DMS 273 (cell line): ENCODE data around the gene LATS2.
A peak's percentile ranks its signal among the peaks of the same experiment; 100 is the strongest.
"Not testable (repeated sequence)": the region's sequence is repeated elsewhere in the genome, so short reads cannot be mapped to it uniquely, and the experiment has no call there.

Experiments used
- DNase-seq: peaks from one replicate; lab custom pipeline; 2025; ENCODE audit not compliant: unreplicated experiment; lab: John Stamatoyannopoulos, UW

LATS2 gene

DNA sequence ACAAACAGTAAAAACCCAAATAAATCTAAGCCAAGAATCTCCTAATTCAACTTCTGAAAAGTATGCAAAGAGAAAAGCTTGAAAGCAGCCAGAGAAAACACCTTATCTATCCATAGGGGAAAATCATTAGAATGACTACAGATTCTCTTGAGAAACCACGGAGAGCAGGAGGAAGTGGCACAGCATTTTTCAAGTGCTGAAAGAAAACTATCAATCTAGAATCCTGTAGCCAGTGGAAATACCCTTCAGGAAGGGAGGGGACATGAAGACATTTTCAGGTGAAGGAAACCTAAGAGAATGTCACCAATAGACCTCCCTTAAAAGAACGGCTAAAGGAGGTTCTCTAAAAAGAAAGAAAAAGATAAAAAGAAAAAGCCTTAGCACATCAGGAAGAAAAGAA lies 92.6 kb downstream of the LATS2 start:
- DNase-seq, result no peak

DNA sequence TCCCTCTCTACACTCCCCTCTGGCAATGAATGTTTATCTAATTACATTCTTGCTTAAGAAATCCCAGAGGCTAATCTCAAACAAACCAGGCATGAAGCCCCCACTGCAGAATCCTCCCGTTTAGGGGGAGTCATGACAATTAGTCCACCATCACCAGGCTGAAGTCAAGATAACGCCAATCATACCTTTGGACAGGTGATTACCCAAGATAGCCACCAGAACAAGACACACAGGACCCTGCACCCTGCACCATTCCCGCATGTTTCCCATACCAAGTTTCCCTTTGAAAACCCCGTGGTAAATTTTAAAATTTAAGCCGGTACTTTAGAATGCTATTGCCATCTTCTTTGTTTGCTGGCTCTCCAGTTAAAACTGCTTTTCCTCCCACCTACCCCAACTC lies 94.0 kb downstream of the LATS2 start:
- no peak for DNase-seq

DNA sequence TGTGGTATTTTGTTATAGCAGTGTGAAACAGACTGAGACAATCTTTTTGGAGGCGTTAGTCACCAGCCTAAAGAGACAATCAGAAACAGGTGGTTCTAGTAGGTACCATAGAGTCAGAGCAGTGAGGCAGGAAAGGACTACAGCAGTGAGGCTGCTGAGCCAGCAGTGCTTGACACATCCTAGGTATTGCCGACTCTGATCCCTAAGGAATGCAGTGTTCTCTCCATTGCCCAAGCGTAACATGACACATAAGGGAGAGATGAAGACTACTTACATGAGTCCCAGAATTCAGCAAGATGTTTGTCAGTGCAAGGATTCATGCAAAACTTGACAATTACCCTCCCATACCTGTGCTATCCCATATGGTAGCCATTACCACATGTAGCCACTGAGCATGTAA lies 96.5 kb downstream of the LATS2 start:
- DNase-seq, result no peak

DNA sequence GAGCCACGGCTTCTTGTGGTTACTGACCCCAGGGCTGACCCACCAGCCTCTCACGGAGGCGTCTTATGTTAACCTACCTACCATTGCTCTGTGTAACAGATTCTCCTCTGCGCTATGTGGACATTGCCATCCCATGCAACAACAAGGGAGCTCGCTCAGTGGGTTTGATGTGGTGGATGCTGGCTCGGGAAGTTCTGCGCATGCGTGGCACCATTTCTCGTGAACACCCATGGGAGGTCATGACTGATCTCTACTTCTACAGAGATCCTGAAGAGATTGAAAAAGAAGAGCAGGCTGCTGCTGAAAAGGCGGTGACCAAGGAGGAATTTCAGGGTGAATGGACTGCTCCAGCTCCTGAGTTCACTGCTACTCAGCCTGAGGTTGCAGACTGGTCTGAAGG lies 99.7 kb downstream of the LATS2 start:
- not testable (repeated sequence) for DNase-seq

- peak; percentile 54 for DNase-seq
These were observed 100.6 kb downstream of the LATS2 start for GRCh38 chr13:20960663-20961309.

- not testable (repeated sequence) for DNase-seq
These were observed 104.3 kb downstream of the LATS2 start for GRCh38 chr13:20957049-20957620.

- no peak for DNase-seq
These were observed 105.9 kb downstream of the LATS2 start for GRCh38 chr13:20955496-20955895.

- no peak for DNase-seq
These were observed 108.0 kb downstream of the LATS2 start for GRCh38 chr13:20953245-20953931.

DNA sequence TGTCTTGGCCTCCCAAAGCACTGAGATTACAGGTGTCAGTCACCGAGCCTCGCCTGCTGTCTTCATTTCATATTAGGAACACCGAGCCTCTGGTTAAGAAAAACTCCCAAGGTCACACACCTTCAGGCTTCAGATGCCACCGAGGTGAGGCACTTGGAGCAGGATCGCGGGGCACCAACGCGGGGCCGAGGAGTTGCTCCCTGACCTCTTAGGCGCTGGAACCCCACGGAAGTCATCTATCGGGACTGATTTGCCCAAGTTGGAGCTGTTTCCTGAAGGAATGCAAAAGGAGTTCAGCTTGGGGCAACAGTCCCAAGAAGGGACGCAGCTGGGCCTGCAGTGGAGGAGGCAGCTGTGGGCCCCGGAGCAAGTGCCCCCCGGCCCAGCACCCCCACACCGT lies 108.5 kb downstream of the LATS2 start:
- DNase-seq, result no peak

- not testable (repeated sequence) for DNase-seq
These were observed 113.4 kb downstream of the LATS2 start for GRCh38 chr13:20948001-20948400.

GRCh38 chr13:20945952-20946383 lies 115.4 kb downstream of the LATS2 start:
- DNase-seq, result no peak

DNA sequence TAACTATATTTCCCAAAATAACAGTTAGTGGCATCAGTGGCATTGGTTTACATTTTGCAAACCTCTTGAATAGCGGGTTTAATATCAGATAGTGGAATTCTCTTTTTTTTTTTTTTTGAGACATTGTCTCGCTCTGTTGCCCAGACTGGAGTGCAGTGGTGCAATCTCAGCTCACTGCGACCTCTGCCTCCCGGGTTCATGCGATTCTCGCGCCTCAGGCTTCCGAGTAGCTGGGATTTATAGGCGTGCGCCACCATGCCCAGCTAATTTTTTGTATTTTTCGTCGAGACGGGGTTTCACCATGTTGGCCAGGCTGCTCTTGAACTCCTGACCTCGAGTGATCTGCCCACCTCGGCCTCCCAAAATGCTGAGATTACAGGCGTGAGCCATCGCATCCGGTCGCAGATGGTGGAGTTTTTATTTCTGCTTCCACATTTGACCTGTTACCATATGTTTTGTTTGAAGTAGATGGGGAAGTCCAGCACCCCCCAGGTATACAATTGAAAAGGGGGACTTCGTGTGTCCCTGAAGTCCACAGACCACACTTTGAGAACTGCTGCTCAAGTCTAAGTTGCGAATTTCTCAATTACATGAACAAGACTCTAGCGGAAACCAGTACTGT lies 118.3 kb downstream of the LATS2 start:
- no peak for DNase-seq

DNA sequence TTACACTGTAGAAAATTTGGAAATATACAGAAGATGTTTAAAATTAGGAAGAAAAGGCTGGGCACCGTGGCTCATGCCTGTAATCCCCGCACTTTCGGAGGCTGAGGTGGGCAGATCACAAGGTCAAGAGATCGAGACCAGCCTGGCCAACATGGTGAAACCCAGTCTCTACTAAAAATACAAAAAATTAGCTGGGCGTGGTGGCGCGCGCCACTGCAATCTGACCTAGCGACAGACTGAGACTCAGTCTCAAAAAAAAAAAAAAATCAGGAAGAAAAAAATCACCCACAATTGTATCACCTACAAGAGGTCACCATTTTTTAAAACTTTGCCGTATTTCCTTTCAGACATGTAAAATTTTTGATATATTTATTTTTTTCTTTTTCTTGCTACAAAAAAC lies 120.9 kb downstream of the LATS2 start:
- not testable (repeated sequence) for DNase-seq

- DNase-seq, result no peak
These were observed 121.3 kb downstream of the LATS2 start for GRCh38 chr13:20940083-20940482.

DNA sequence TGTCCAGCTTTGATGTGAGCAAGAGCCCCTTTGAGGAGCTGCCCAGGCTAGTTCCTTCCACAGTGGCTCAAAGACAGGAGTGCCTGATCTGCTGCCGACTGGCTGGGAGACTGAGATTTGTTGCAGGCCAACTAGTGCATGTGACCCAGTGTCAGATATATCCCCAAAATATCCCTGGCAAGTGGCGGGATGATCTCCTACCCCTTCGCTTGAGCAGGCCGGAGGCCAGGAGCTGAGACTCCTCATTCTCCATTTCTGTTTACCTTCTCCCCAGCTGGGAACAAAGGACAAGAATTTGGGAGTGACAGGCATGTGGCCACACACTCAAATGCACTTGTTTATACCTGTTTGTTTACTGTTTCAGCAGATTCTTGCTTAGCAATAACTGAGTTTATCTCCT lies 121.7 kb downstream of the LATS2 start:
- no peak for DNase-seq

DNA sequence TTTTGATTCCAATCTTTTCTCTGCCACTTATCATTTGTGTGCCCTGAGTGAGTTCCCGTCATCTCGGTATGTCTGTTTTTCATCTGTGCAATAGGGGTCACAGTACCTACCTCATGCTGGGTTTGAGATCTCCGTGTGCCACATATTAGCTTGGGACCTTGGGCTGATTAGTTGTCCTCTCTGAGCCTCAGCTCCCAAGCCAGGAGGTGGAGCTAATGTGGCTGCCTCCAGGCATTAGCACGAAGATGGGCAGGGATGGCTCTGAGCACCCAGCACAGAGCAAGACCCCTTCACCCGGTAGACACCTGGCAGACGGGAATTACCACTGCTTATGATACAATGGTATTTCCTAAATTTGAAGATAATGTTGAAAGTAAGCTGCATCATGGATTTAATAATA lies 123.1 kb downstream of the LATS2 start:
- no peak for DNase-seq

GRCh38 chr13:20927596-20928257 lies 133.7 kb downstream of the LATS2 start:
- DNase-seq, result no peak

DNA sequence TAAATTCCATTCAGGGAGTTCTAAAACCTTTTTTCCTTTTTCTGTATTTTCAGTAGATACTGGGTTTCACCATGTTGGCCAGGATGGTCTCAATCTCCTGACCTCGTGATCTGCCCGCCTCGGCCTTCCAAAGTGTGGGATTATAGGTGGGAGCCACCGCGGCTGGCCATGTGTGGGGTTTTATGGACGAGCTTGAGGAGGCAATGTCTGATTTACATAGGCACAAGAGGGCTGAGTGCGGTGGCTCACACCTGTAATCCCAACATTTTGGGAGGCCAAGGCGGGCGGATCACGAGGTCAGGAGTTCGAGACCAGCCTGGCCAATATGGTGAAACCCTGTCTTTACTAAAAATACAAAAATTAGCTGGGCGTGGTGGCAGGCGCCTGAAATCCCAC lies 136.0 kb downstream of the LATS2 start:
- DNase-seq, result not testable (repeated sequence)

- peak; percentile 90 for DNase-seq
These were observed 136.5 kb downstream of the LATS2 start for GRCh38 chr13:20924758-20925394.

DNA sequence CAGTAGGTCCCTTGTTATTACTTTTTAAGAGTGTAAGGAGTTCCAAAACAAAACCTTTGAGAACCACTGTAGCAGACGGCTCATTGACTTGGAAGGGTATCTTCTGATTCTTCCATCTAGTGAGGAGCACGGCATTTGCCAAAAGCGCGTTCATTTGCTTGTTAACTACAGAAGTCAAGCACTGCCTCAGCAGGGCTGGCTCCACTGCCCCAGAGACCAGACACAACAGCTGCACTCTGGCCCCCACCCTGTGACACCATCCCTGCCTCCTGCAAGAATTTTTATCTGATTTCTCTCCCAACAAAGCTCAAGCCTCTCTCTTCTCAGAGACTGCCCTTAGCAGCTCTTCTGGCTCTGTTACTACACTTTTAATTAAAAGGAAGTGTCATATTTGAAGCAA lies 138.1 kb downstream of the LATS2 start:
- DNase-seq, result no peak
